GM12891 (cell line): ENCODE measurements around the gene SUPT5H.

ENCODE experiments used
- PAX5 ChIP-seq: IDR thresholded peaks from 2 replicates; pipeline ENCODE4 v1.6.1; 2011; ENCODE audit warnings: low read length, moderate library complexity, mild to moderate bottlenecking; ENCODE audit not compliant: insufficient read depth, severe bottlenecking
- POLR2A ChIP-seq: IDR thresholded peaks from 2 replicates; pipeline ENCODE4 v1.6.1; 2011; ENCODE audit warnings: low read depth, low read length, control low read depth
- POLR2AphosphoS5 ChIP-seq: IDR thresholded peaks from 2 replicates; pipeline ENCODE4 v1.6.1; 2011; ENCODE audit warnings: low read depth, low read length, control low read depth
- POU2F2 ChIP-seq: IDR thresholded peaks from 2 replicates; pipeline ENCODE4 v1.6.1; 2011; ENCODE audit warnings: low read depth, mild to moderate bottlenecking, control low read depth, low read length, moderate library complexity
- SPI1 ChIP-seq: IDR thresholded peaks from 2 replicates; pipeline ENCODE4 v1.6.1; 2011; ENCODE audit warnings: low read depth, low read length, control low read depth
- TAF1 ChIP-seq: IDR thresholded peaks from 2 replicates; pipeline ENCODE4 v1.6.1; 2011; ENCODE audit warnings: low read depth, low read length, control low read depth

DNA sequence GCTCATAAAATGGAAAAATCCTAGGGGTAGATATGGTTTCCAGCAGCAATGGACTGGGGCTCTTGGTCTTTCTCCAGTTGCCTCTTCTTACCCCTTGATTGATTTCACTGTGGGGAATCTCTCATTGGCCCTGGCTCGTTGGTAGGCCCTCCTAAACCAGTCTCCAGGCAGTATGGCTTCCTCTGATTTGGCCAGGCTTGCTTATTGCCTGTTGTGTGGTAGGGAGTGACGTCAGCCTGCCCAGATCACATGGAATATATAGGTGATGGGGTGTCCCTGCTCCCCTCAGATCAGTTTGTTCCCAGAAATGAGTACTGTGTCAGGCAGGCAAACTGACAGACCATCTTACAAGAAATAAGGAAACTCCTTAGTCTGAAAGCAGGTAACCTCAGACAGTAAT lies 63.9 kb downstream of the SUPT5H start:
- no peak for TF ChIP-seq POLR2A
- TF ChIP-seq POLR2AphosphoS5: no peak
- TF ChIP-seq SPI1: no peak
- TF ChIP-seq TAF1: no peak
- no peak for TF ChIP-seq PAX5
- no peak for TF ChIP-seq POU2F2
